Thyroid gland (tissue), 4 donors: ENCODE measurements around the gene CAPZA1. TPM values are rescaled to one million over a fixed set of nuclear protein-coding genes. Genes with fewer than 3 reads are reported as not detected.

Source experiments
- DNase-seq, 2 donors: peaks; one replicate each; pipeline ENCODE4 v3.0.0-alpha.2; 2019
- H3K27ac ChIP-seq, 3 donors: fragments of 200-600 bp; sonication (generic); 1 replicate in 2 of 3; 2 replicates in 1 of 3; pipeline ENCODE4 v1.5.1; 2016 to 2019; ENCODE audit warnings: mild to moderate bottlenecking in 1 of 3, moderate library complexity in 1 of 3
- H3K27me3 ChIP-seq: fragments of 200-600 bp; sonication (generic); one replicate; pipeline ENCODE4 v1.5.1; 2019
- H3K36me3 ChIP-seq, 2 donors: fragments of 200-600 bp; sonication (generic); one replicate each; pipeline ENCODE4 v1.5.1; 2016 to 2019
- H3K4me1 ChIP-seq, 2 donors: fragments of 200-600 bp; sonication (generic); one replicate each; pipeline ENCODE4 v1.5.1; 2017 to 2019
- H3K4me3 ChIP-seq, 3 donors: fragments of 200-600 bp; sonication (generic); replicated peaks in 1 of 3; 1 replicate in 2 of 3; 2 replicates in 1 of 3; pipeline ENCODE4 v1.5.1; 2016; ENCODE audit warnings: mild to moderate bottlenecking in 1 of 3
- H3K9me3 ChIP-seq: fragments of 200-600 bp; sonication (generic); one replicate; pipeline ENCODE4 v1.5.1; 2017
- POLR2A ChIP-seq, 2 donors: fragments of 450-650 bp; IDR thresholded peaks; one replicate each; pipeline ENCODE4 v1.6.1; 2017; ENCODE audit warnings: antibody characterized with exemption in 2 of 2, mild to moderate bottlenecking in 2 of 2, moderate library complexity in 1 of 2
- WGBS, 2 donors: methylation state at CpG; one replicate each; pipeline ENCODE4 v1.1.5; 2017; 5-methylcytosine and 5-hydroxymethylcytosine counted together
- intact Hi-C: fragments of 100-400 bp; cut with DNase I; formaldehyde crosslinking; loops from one replicate; pipeline ENCODE4 v1.15.1; 2023
- total RNA-seq, 4 donors: library from RNA; depleted of rRNA; stranded (reverse); fragments of >200 nt; gene quantifications; one replicate each; pipeline ENCODE4 v1.2.3, GENCODE V29; 2016
- TF ChIP-seq, protein P1 (sequence below), 6 experiments: fragments of 200-600 bp in 3 of 6; fragments of 450-650 bp in 3 of 6; sonication (generic) in 3 of 6; IDR thresholded peaks; one replicate each; pipeline ENCODE4 v1.5.1; 2016 to 2019; ENCODE audit warnings: antibody characterized with exemption in 6 of 6, mild to moderate bottlenecking in 2 of 6, inconsistent platforms in 1 of 6, moderate library complexity in 1 of 6

The CAPZA1 gene
- total RNA-seq, 4 donors from 2014 or later, result 106 to 162 (median 130) TPM

DNA sequence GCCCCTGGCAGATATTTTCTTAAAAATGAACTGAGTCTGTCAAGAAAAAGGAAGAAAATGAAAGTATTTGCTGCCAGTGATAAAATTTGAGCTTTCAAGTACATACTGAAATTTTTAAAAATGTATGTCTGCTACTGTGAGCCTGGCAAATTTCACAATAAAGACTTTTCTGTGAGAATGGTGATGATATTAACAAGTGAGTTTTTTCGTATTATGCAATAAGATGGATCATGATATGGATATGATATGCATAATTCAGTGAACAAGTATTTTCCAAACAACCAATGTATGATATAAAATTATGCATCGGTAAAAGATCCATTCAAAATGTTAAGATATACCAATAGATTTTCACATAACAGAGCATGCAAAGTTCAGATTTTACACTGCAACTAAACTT is 16.6 kb upstream of the CAPZA1 start:
- Histone ChIP-seq H3K27me3 (no peaks in the 10 kb centered on the region), H3K36me3 (peaks cover 30 to 31% of the 10 kb centered on the region in 2 donors), H3K9me3 (no peaks in the 10 kb centered on the region), H3K4me1 (no peaks in the 10 kb centered on the region), H3K27ac (no peak overlapping the region), H3K4me3 (no peak overlapping the region)
- 94 to 97% methylated on average over 2 of the region's 2 CpGs for WGBS, 2 donors
- intact Hi-C loops, result no loop called here
- no peak for DNase-seq
- no peak for TF ChIP-seq POLR2A (IDR thresholded peaks at IDR 0.05)
- TF ChIP-seq, protein P1, sequence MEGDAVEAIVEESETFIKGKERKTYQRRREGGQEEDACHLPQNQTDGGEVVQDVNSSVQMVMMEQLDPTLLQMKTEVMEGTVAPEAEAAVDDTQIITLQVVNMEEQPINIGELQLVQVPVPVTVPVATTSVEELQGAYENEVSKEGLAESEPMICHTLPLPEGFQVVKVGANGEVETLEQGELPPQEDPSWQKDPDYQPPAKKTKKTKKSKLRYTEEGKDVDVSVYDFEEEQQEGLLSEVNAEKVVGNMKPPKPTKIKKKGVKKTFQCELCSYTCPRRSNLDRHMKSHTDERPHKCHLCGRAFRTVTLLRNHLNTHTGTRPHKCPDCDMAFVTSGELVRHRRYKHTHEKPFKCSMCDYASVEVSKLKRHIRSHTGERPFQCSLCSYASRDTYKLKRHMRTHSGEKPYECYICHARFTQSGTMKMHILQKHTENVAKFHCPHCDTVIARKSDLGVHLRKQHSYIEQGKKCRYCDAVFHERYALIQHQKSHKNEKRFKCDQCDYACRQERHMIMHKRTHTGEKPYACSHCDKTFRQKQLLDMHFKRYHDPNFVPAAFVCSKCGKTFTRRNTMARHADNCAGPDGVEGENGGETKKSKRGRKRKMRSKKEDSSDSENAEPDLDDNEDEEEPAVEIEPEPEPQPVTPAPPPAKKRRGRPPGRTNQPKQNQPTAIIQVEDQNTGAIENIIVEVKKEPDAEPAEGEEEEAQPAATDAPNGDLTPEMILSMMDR (IDR thresholded peaks at IDR 0.05), result no peak

DNA sequence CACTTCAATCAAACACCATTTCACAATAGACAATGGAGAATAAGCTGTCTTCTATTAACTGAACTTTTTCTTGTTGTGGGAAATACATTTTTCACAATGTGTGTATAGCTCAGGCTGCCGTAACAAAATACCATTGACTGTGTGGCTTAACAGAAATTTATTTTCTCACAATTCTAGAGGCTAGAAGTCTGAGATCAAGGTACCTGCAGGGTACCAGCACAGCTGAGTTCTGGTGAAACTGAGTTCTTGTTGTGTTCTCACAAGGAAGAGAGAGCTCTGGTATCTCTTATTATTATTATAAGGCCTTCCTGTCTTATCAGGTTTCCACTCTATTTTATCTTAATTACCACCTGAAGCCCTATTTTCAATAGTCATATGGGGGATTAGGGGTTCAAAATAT is 16.1 kb upstream of the CAPZA1 start:
- H3K36me3 ChIP-seq, result peaks cover 32 to 33% of the 10 kb centered on the region in 2 donors
- H3K27ac ChIP-seq, result no peak overlapping the region
- no peaks in the 10 kb centered on the region for H3K4me1 ChIP-seq
- no peak for DNase-seq
- WGBS, 2 donors, result 100% methylated on average over 1 of the region's 1 CpG
- H3K4me3 ChIP-seq, result no peak overlapping the region
- no peak for TF ChIP-seq POLR2A (IDR thresholded peaks at IDR 0.05)
- TF ChIP-seq, protein P1 (IDR thresholded peaks at IDR 0.05), result no peak
- no peaks in the 10 kb centered on the region for H3K9me3 ChIP-seq
- intact Hi-C loops, result no loop called here
- H3K27me3 ChIP-seq, result no peaks in the 10 kb centered on the region

DNA sequence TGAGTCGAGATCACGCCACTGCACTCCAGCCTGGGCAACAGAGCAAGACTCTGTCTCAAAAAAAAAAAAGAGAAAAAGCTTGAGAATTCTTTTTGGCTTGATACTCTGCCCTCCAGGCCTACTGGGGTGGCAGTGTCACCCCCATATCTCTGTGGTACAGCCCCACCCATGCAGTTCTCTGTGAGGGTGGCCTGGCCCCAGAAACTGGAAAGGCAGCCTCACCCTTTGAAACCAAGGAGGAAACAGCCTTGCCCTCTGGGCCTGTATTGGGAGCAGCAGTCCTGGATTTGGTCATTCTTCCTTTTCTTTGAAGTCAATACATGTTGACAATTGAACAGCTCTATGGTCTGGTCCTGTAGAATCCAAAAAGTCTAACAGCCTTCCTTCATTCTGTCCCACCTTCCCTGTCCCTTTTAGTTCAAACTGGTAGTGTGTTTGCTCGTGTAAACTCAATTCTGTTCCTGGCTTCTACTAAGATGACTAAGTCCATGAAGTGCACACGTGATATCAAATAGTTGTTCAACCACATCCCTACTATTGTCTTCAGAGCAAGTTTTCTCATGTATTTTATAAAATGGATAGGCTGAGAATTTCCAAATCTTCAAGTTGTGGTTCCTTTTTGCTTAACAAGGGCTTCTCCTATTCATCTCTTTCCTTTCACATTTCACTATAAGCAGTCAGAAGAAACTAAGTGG is 13.9 kb upstream of the CAPZA1 start:
- no peak for TF ChIP-seq POLR2A (IDR thresholded peaks at IDR 0.05)
- TF ChIP-seq, protein P1 (IDR thresholded peaks at IDR 0.05), result no peak
- Histone ChIP-seq H3K9me3 (no peaks in the 10 kb centered on the region), H3K4me1 (no peaks in the 10 kb centered on the region), H3K27me3 (no peaks in the 10 kb centered on the region), H3K27ac (no peak overlapping the region), H3K4me3 (no peak overlapping the region), H3K36me3 (peaks cover 33 to 42% of the 10 kb centered on the region in 2 donors)
- DNase-seq, result no peak
- WGBS, 2 donors, result 92 to 97% methylated on average over 4 of the region's 4 CpGs
- intact Hi-C loops, result no loop called here

DNA sequence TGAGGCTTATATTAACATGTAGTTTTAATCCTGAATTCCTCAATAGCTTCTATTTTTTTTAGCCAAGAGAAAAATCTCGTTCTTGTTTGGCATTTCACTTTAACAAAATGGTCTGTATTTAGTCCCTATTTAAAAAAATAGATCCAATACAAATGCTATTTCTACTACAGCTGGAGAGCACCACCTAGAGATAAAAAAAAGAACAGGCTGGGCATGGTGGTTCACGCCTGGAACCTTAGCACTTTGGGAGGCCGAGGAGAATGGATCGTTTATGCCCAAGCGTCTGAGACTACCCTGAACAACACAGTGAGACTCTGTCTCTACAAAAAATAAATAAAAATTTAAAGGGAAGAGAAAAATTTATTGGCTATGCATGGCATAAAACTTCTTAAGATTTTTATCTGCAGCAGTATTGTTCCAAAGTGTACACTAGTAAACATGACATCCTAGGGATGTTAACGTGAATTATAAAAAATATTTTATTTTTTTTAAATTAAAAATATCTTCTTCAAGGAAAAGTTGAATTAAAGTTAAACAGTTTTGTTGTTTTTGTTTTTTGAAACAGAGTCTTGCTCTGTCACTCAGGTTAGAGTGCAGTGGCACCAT is 5.1 kb upstream of the CAPZA1 start:
- Histone ChIP-seq H3K27ac (no peak overlapping the region), H3K27me3 (no peaks in the 10 kb centered on the region), H3K4me3 (no peak overlapping the region), H3K4me1 (peaks cover 10 to 11% of the 10 kb centered on the region in 2 donors), H3K9me3 (no peaks in the 10 kb centered on the region), H3K36me3 (peaks cover 14 to 32% of the 10 kb centered on the region in 2 donors)
- TF ChIP-seq, protein P1 (IDR thresholded peaks at IDR 0.05), result peak in 2 of 6 experiments; percentile 29 to 37
- TF ChIP-seq POLR2A (IDR thresholded peaks at IDR 0.05), result no peak
- intact Hi-C loops, result loop anchor here (5.0 kb wide), 1 partner anchor 98 kb away; no protein-coding TSS in a partner anchor
- no peak for DNase-seq
- 81 to 84% methylated on average over 6 of the region's 6 CpGs for WGBS, 2 donors
